Measurements from ENCODE around the gene LLGL1.
"Not testable (repeated sequence)": the region's sequence is repeated elsewhere in the genome, so short reads cannot be mapped to it uniquely, and the experiment has no call there.

Gene LLGL1

GRCh38 chr17:18194804-18195203, 30.6 kb upstream of the LLGL1 start:
- DNase-seq (ENCODE audit: low spot score), result no peak

DNA sequence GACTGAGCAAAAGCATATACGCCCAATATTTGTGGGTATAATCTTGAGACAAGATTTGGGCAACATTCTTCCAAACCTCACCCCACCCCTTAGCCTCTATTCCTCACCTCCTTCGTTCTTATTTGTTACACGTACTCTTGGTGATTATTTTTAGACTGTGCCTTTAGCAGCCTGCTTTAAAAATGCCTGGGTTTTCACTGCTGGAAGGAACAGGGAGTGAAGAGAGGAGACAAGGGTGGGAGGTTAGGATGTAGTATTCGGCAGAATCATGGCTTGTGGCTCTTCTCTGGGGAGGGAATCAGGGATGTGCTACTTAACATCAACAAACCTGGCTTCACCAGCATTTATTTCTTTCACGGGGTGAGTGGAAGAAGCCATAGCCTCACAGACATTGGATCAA, 30.2 kb upstream of the LLGL1 start:
- no peak for DNase-seq (ENCODE audit: low spot score)

DNA sequence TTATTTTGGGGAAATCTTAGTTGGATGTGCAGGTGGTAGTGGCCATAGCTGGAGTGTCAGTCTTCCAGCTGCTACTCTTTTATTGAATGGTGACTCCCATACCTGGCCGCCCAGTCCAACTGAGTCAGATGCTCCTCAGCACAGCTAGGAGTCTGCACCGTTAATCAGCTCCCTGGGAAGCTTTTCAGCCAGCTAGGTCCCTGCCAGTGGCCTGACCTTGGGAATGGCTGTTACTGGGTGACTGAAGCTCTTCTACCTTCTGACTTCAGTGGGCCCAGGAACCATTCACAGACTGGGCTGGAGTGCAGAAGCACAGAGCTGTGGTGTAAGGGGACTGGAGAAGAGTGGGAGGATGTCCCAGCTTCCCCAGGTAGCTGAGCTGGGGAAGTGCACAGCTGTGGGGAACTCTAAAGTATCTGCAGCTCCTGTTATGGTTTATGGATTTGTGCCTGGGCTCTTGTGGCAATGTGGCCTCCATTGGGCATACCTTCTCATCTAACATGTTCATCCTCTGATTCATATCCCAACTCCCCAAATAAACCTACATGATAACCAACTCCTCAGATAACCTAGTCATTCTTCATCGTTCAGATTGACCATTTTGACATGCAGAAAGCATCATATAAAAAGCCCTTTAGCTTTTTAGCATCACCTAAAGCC, 27.8 kb upstream of the LLGL1 start:
- no peak for DNase-seq (ENCODE audit: low spot score)

DNA sequence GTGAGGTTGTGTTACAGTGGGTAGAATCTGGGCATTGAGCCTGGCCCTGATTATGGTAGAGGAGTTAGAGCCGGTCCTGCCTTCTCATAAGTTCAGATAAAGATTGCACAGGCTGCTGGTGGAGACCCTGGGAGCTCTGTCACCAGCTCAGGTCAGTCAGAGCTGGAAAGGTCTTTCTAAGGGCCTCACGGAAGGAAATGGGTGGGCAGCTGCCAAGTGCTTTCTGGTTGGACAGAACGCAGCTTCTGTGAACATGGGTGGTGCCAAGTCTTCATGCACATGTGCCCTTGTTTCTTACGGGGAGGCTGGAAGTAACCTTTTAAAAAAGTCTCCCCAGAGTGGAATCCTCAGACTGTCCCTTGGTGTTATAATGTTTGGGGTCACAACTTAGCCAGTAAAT, 26.9 kb upstream of the LLGL1 start:
- DNase-seq (ENCODE audit: low spot score), result no peak

- DNase-seq (ENCODE audit: low spot score), result no peak
Observed at GRCh38 chr17:18201108-18201507, 24.3 kb upstream of the LLGL1 start.

- DNase-seq (ENCODE audit: low spot score), result no peak
Observed at GRCh38 chr17:18203308-18203707, 22.1 kb upstream of the LLGL1 start.

DNA sequence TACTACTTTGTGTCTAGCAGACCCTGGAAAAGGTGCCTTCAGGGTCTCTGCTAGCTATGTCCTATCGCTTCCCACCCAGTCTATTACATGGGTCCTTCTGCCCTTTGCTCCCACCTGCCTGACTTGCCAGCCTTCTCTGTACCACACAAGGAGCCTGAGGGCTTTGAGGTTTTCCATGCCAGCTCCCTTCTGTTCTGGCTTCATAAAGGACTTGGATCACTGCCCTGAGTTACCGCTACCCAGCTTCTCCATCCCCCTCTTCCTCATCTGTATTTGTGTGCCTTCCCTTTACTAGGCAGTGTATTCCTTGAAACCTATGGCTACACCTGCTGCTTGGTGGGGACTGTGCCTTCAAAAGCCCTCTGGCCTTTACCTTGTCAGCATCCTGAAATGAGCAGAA, 19.6 kb upstream of the LLGL1 start:
- DNase-seq (ENCODE audit: low spot score), result no peak

- no peak for DNase-seq (ENCODE audit: low spot score)
Observed at GRCh38 chr17:18206962-18207361, 18.5 kb upstream of the LLGL1 start.

- no peak for DNase-seq (ENCODE audit: low spot score)
Observed at GRCh38 chr17:18208092-18208491, 17.3 kb upstream of the LLGL1 start.

DNA sequence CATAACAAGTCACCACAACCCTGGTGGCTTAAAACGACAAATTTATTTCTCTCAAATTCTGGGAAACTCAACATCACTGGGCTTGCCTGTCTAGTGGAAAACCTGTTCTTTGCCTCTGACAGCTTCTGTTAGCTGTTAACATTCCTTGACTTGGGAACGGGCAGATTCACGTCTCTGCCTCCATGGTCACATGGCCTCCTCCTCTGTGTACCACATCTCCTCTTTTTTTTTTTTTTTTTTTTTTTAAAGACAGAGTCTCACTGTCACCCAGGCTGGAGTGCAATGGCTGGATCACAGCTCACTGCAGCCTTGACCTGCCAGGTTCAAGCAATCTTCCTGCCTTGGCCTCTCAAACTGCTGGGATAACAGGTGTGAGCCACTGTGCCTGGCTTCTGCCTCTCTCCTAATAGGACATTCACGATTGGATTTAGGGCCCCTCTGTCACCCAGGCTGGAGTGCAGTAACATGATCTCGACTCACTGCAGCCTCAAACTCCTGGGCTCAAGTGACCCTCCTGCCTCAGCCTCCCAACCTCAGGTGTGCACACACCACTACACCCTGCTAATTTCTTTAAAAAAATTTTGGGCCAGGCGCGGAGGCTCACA, 11.7 kb upstream of the LLGL1 start:
- no peak for DNase-seq (ENCODE audit: low spot score)

DNA sequence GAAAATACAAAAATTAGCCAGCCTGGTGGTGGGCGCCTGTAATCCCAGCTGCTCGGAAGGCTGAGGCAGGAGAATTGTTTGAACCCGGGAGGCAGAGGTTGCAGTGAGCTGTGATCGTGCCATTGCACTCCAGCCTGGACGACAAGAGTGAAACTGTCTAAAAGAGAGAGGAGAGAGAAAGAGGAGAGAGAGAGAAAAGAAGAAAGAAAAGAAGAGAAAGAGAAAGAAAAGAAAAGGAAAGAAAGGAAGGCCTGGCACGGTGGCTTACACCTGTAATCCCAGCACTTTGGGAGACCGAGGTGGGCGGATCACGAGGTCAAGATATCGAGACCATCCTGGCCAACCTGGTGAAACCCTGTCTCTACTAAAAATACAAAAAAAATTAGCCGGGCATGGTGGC, 8.5 kb upstream of the LLGL1 start:
- not testable (repeated sequence) for DNase-seq (ENCODE audit: low spot score)

DNA sequence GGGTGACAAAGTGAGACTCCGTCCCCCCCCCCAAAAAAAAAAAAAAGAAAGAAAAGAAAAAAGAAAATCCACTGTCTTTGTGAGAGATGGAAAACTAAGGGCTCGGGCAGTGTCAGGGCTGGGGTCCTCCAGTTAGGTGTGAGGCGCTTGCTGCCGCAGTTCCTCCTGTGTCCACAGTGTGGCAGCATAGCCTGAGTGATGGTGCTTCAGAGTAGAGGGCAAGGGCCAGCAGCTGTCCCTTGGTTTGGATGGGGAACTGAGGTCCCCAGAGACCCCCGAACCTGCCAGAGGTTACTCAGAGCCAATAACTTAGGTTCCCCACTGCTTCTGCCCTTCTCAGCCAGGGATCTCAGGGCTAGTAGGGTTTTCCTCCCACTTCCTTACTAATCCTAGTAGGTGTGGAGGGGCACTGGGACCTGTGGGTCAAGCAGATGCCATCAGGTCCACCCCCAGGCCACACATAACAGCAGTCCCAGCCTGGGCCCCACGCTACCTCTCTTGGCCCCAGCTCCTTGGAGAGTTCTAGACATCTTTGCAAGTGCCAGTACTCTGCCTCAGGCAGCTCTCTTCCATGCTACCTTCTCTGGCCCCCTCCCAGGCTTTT, 7.9 kb upstream of the LLGL1 start:
- peak; percentile 90 for DNase-seq (ENCODE audit: low spot score)

- peak; percentile 47 for DNase-seq (ENCODE audit: low spot score)
Observed at GRCh38 chr17:18218756-18219415, 6.5 kb upstream of the LLGL1 start.

GRCh38 chr17:18224053-18224386, 1.4 kb upstream of the LLGL1 start:
- DNase-seq (ENCODE audit: low spot score), result no peak

DNA sequence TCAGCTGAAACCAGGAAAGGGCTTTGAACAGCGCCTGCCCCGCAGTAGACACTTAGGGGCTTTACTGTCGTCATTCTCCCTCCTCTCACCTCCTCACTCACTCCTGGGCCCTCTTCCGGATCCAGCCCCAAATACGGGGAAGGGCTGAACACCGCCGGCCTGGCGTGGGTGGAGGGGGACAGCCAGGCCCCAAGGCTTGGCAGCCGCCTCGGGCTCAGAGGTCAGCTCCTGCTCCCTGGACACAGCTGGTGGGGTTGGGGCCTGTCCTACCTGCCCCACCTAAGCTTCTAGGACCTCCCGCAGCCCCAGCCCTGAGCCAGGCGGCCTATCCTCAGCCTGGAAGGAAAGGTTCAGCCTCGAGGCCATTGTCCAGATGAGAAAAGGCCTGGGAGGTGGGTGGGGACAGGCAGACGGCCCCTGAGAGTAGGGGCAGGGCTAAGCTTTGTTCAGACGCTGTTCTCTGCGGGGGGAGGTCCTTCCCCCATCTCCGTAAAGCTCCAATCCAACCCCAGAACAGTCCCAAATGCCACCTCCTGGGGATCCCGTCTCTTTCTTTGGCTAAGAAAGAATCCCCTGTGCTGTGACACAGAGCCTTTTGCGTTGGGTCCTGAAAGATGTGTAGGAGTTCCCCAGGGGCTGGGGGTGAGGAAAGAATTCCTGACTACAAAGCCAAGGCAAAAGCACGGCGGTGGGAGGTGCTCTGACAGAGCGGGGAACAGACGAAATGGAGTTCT, 881 bp upstream of the LLGL1 start:
- peak; percentile 96 for DNase-seq (ENCODE audit: low spot score)

DNA sequence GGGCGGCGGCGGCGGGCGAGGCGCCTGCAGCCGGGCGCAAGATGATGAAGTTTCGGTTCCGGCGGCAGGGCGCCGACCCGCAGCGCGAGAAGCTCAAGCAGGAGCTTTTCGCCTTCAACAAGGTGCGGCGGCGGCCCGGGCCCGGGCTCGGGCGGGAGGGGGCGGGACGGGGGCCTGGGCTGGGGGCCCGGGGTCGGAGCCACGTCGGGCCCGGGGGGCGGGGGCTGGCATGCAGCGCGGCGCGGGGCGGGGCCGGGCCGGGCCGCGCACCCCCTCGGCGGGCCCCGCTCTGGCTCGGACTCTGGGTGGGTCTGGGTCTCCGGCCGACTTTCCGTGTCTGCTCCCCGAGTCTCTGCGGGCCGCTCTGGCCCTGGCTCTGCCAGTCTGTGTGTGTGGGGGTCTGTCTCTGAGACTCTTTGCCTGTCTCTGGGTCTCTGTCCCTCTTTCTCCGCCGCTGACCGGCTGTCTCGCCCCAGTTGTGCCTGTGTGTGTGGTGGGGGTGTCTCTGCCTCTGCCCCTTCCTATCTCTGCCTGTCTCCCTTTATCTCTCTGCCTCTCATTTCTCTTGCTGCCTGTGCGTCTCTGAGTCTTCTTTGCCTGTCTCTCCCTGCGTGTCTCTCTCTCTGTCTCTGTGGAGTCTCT, 328 bp downstream of the LLGL1 start:
- DNase-seq (ENCODE audit: low spot score), result no peak

GRCh38 chr17:18226284-18226945, 980 bp downstream of the LLGL1 start:
- DNase-seq (ENCODE audit: low spot score), result no peak

- DNase-seq (ENCODE audit: low spot score), result no peak
Observed at GRCh38 chr17:18227635-18228034, 2.2 kb downstream of the LLGL1 start.

DNA sequence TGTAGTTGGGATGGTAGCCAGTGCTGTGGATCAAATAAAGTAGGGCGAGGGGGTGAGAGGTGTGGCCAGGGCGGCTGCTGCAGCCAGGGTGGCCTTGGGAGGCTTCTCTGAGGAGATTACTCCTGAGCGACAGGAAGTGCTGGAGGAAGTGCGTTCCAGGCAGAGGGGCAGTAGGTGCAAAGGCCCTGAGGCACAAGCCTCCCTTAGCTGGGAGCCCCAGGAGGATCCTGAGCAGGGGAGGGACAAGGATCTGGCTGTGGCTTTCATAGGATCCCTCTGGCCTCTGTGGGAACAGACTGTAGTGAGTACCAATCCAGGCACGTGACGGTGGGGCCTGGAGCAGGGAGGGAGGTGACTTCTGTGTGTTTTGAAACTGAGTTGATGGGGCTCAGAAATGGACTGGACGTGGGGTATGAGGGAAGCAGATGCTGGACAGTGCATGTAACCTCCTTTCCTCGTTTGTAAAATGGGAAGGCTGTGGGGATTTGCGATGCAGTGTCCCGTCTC, 2.8 kb downstream of the LLGL1 start:
- DNase-seq (ENCODE audit: low spot score), result no peak

DNA sequence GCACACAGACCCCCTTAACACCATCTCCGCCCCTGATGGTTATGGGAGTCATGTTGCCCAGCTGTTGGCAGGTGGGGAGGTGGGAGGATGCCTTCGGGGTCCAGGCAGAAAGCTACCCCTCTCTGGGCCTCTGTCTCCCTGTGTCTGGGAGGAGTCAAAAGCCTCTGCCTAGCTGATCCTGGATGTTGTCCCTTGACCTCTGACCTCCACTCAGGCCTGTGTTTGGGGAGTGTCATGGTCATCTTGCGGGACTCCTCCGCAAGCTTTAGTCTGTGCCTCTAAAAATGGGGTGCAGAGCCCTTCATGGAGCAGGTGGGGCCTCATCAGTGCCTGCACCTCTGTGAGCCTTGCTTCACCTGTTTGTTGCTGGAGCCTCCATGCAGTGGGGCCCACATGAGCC, 3.8 kb downstream of the LLGL1 start:
- DNase-seq (ENCODE audit: low spot score), result no peak

DNA sequence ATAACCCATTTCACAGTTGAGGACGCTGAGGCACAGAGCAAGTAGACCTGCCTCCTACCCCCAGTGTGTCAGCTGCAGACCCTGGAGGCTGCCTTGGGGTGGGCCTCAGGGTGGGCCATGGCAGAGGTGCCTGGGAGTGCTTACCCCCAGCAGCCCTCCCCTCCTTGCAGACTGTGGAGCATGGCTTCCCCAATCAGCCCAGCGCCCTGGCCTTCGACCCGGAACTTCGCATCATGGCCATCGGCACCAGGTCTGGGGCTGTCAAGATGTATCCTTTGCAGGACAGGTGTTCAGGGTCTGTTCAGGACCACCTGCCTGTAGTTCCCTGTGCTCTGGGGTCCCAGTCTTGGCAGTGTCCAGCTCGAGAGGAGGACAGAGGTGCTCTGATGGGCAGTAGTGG, 4.3 kb downstream of the LLGL1 start:
- no peak for DNase-seq (ENCODE audit: low spot score)

Measured in ecto neural progenitor cell (in vitro differentiated cells).